H1 (cell line): Measurements from ENCODE around the gene PFDN5. TPM values are rescaled to one million over a fixed set of nuclear protein-coding genes. Genes with fewer than 3 reads are reported as not detected.

Experiments
- CTCF ChIA-PET: fragments of 300-600 bp; sonication (Branson Sonifier 250); formaldehyde crosslinking; loops from one replicate; lab custom pipeline; 2021; ENCODE audit not compliant: partially characterized antibody; lab: Charles Lee
- POLR2A ChIA-PET: fragments of 300-600 bp; sonication (Branson Sonifier 250); formaldehyde crosslinking; loops from one replicate; lab custom pipeline; 2021; ENCODE audit warnings: inconsistent platforms; ENCODE audit not compliant: partially characterized antibody; lab: Charles Lee
- DNase-seq, 2 experiments: peaks; one replicate each; pipeline versions ENCODE4 v3.0.0 to v3.0.0-alpha.2; 2010 to 2022; ENCODE audit warnings: low spot score in 2 of 2, low read depth in 1 of 2, mixed read lengths in 1 of 2
- FAIRE-seq: peaks from 2 replicates; lab custom pipeline; 2011; peaks lifted over from hg19 to GRCh38; lab: Jason Lieb, UNC
- H2AFZ ChIP-seq: 2 replicates; pipeline ENCODE4 v1.8.1; 2012; ENCODE audit warnings: low read length, inconsistent platforms
- H2AK5ac ChIP-seq: 2 replicates; pipeline ENCODE4 v1.6.1; 2013; ENCODE audit warnings: low read depth, low read length
- H2BK120ac ChIP-seq: replicated peaks from 2 replicates; pipeline ENCODE3; 2013; ENCODE audit warnings: low read depth, low read length, inconsistent platforms
- H2BK12ac ChIP-seq: 2 replicates; pipeline ENCODE4 v1.6.1; 2013; ENCODE audit warnings: low read depth, low read length
- H2BK15ac ChIP-seq: 2 replicates; pipeline ENCODE4 v1.6.1; 2013; ENCODE audit warnings: low read length
- H2BK20ac ChIP-seq: 2 replicates; pipeline ENCODE4 v1.6.1; 2013; ENCODE audit warnings: low read length
- H2BK5ac ChIP-seq: 2 replicates; pipeline ENCODE4 v1.6.1; 2013; ENCODE audit warnings: low read depth, low read length
- H3K14ac ChIP-seq: 2 replicates; pipeline ENCODE4 v1.6.1; 2013; ENCODE audit warnings: inconsistent platforms; ENCODE audit not compliant: insufficient read length
- H3K18ac ChIP-seq: 2 replicates; pipeline ENCODE4 v1.6.1; 2013; ENCODE audit warnings: low read length; ENCODE audit errors: extremely low read depth
- H3K23ac ChIP-seq: 2 replicates; pipeline ENCODE4 v1.6.1; 2013; ENCODE audit warnings: inconsistent platforms; ENCODE audit not compliant: insufficient read length
- H3K23me2 ChIP-seq: 2 replicates; pipeline ENCODE4 v1.6.1; 2013; ENCODE audit warnings: low read depth, low read length
- H3K27ac ChIP-seq: 2 replicates; pipeline ENCODE4 v1.6.1; 2011; ENCODE audit warnings: low read depth, low read length, inconsistent platforms
- H3K27me3 ChIP-seq, 4 experiments: replicated peaks in 1 of 4; 1 replicate in 1 of 4; 2 replicates in 3 of 4; pipeline versions ENCODE4 v1.6.1 to v1.8.1; 2011 to 2013; ENCODE audit warnings: low read length in 3 of 4, mild to moderate bottlenecking in 3 of 4, inconsistent platforms in 2 of 4, mixed read lengths in 2 of 4, moderate library complexity in 1 of 4; ENCODE audit not compliant: control insufficient read depth in 3 of 4, insufficient read depth in 3 of 4; ENCODE audit errors: extremely low read depth in 1 of 4
- H3K36me3 ChIP-seq, 4 experiments: 2 replicates each; pipeline versions ENCODE4 v1.6.1 to v1.8.1; 2011 to 2013; ENCODE audit warnings: mild to moderate bottlenecking in 4 of 4, low read length in 3 of 4, moderate library complexity in 2 of 4, control low read depth in 1 of 4, inconsistent platforms in 1 of 4; ENCODE audit not compliant: insufficient read depth in 4 of 4, control insufficient read depth in 2 of 4
- H3K4ac ChIP-seq: replicated peaks from 2 replicates; pipeline ENCODE3; 2013; ENCODE audit warnings: low read length, low read depth, mixed read lengths, inconsistent platforms; ENCODE audit not compliant: insufficient read length
- H3K4me1 ChIP-seq, 4 experiments: replicated peaks in 1 of 4; 1 replicate in 1 of 4; 2 replicates in 3 of 4; pipeline versions ENCODE4 v1.6.1 to v1.8.1; 2011 to 2013; ENCODE audit warnings: low read length in 3 of 4, inconsistent platforms in 2 of 4, mixed read lengths in 1 of 4; ENCODE audit not compliant: insufficient read depth in 4 of 4, control insufficient read depth in 3 of 4
- H3K4me2 ChIP-seq, 2 experiments: 2 replicates each; pipeline versions ENCODE4 v1.6.1 to v1.8.1; 2011 to 2013; ENCODE audit warnings: low read depth in 2 of 2, low read length in 2 of 2, control low read depth in 1 of 2, inconsistent platforms in 1 of 2, mild to moderate bottlenecking in 1 of 2; ENCODE audit not compliant: insufficient read depth in 1 of 2
- H3K4me3 ChIP-seq, 4 experiments: fragments of 200-600, 300-600 bp in 1 of 4; sonication (generic), shearing (Covaris generic), sonication (Bioruptor Twin) in 1 of 4; 2 replicates each; pipeline versions ENCODE4 v1.5.1 to v1.8.1; 2011 to 2016; ENCODE audit warnings: low read length in 4 of 4, low read depth in 3 of 4, control low read depth in 2 of 4, inconsistent platforms in 2 of 4, mild to moderate bottlenecking in 2 of 4, mixed read lengths in 1 of 4, moderate library complexity in 1 of 4; ENCODE audit not compliant: insufficient read depth in 2 of 4; ENCODE audit errors: extremely low read depth in 1 of 4
- H3K56ac ChIP-seq: replicated peaks from 2 replicates; pipeline ENCODE3; 2013; ENCODE audit warnings: low read depth, mild to moderate bottlenecking, mixed read lengths, low read length, inconsistent platforms; ENCODE audit not compliant: insufficient read length
- H3K79me1 ChIP-seq: 2 replicates; pipeline ENCODE4 v1.6.1; 2013; ENCODE audit warnings: low read depth, low read length, control low read depth
- H3K79me2 ChIP-seq, 2 experiments: 2 replicates each; pipeline versions ENCODE4 v1.6.1 to v1.8.1; 2012 to 2013; ENCODE audit warnings: low read length in 2 of 2, mild to moderate bottlenecking in 2 of 2, inconsistent platforms in 1 of 2; ENCODE audit not compliant: insufficient read depth in 2 of 2, control insufficient read depth in 1 of 2
- H3K9ac ChIP-seq, 4 experiments: replicated peaks in 1 of 4; 1 replicate in 1 of 4; 2 replicates in 3 of 4; pipeline versions ENCODE4 v1.6.1 to v1.8.1; 2011 to 2013; ENCODE audit warnings: low read depth in 3 of 4, low read length in 3 of 4, control low read depth in 2 of 4, mild to moderate bottlenecking in 2 of 4, moderate library complexity in 2 of 4, inconsistent platforms in 1 of 4; ENCODE audit errors: extremely low read depth in 1 of 4
- H3K9me3 ChIP-seq, 2 experiments: 2 replicates each; pipeline versions ENCODE4 v1.6.1 to v1.8.1; 2012 to 2013; ENCODE audit warnings: mild to moderate bottlenecking in 2 of 2, moderate library complexity in 2 of 2, control low read depth in 1 of 2, inconsistent platforms in 1 of 2, low read depth in 1 of 2, low read length in 1 of 2, mixed read lengths in 1 of 2; ENCODE audit not compliant: insufficient read depth in 2 of 2
- H4K20me1 ChIP-seq, 2 experiments: replicated peaks in 1 of 2; 2 replicates each; pipeline versions ENCODE3 to v1.8.1; 2011 to 2013; ENCODE audit warnings: inconsistent platforms in 2 of 2, low read length in 2 of 2, mild to moderate bottlenecking in 1 of 2; ENCODE audit not compliant: insufficient read depth in 2 of 2, control insufficient read depth in 1 of 2
- H4K5ac ChIP-seq: 2 replicates; pipeline ENCODE4 v1.6.1; 2013; ENCODE audit warnings: low read length, low read depth, mixed read lengths, inconsistent platforms; ENCODE audit not compliant: insufficient read length
- H4K8ac ChIP-seq: 2 replicates; pipeline ENCODE4 v1.8.0; 2013; ENCODE audit warnings: mild to moderate bottlenecking, moderate library complexity, low read length, inconsistent platforms; ENCODE audit not compliant: insufficient read depth; ENCODE audit errors: extremely low read depth
- H4K91ac ChIP-seq: replicated peaks from 2 replicates; pipeline ENCODE3; 2013; ENCODE audit warnings: low read length, mixed read lengths, inconsistent platforms; ENCODE audit not compliant: insufficient read length
- BACH1 ChIP-seq: IDR thresholded peaks from 2 replicates; pipeline ENCODE4 v1.6.1; 2012; ENCODE audit warnings: low read length, improper control_type of control experiment
- BCL11A ChIP-seq, 2 experiments: IDR thresholded peaks; one replicate each; pipeline ENCODE4 v1.6.1; 2011; ENCODE audit warnings: low read depth in 2 of 2, low read length in 2 of 2, mild to moderate bottlenecking in 2 of 2
- CBX5 ChIP-seq: fragments of 300-800, 300-1000 bp; sonication (generic); IDR thresholded peaks from 2 replicates; pipeline ENCODE4 v1.7.1; 2016; ENCODE audit warnings: antibody characterized with exemption, low read length, low read depth
- CEBPB ChIP-seq: IDR thresholded peaks from 2 replicates; pipeline ENCODE4 v1.6.1; 2012; ENCODE audit warnings: low read depth, low read length
- CREB1 ChIP-seq: IDR thresholded peaks from 2 replicates; pipeline ENCODE4 v1.6.1; 2012; ENCODE audit warnings: inconsistent platforms
- CTBP2 ChIP-seq: IDR thresholded peaks from 2 replicates; pipeline ENCODE4 v1.7.0; 2011; ENCODE audit warnings: borderline replicate concordance, mild to moderate bottlenecking, moderate library complexity, mixed read lengths, low read length; ENCODE audit not compliant: insufficient read depth, insufficient read length
- EGR1 ChIP-seq: IDR thresholded peaks from 2 replicates; pipeline ENCODE4 v1.6.1; 2011; ENCODE audit warnings: low read depth, low read length, borderline replicate concordance
- FOSL1 ChIP-seq: IDR thresholded peaks from 2 replicates; pipeline ENCODE4 v1.6.1; 2011; ENCODE audit warnings: mild to moderate bottlenecking, low read depth, low read length, moderate library complexity; ENCODE audit not compliant: insufficient read depth
- HDAC2 ChIP-seq, 2 experiments: fragments of 300-600 bp in 1 of 2; sonication (generic) in 1 of 2; IDR thresholded peaks; 2 replicates each; pipeline ENCODE4 v1.6.1; 2011 to 2012; ENCODE audit warnings: low read depth in 2 of 2, low read length in 2 of 2, mild to moderate bottlenecking in 2 of 2, moderate library complexity in 2 of 2, borderline replicate concordance in 1 of 2, inconsistent platforms in 1 of 2
- MAFK ChIP-seq: IDR thresholded peaks from 2 replicates; pipeline ENCODE4 v1.6.1; 2012; ENCODE audit warnings: low read depth, mild to moderate bottlenecking, improper control_type of control experiment, low read length
- NRF1 ChIP-seq: IDR thresholded peaks from 2 replicates; pipeline ENCODE4 v1.6.1; 2011; ENCODE audit warnings: mild to moderate bottlenecking, low read depth, low read length, improper control_type of control experiment
- SP2 ChIP-seq: IDR thresholded peaks from 2 replicates; pipeline ENCODE4 v1.6.1; 2012; ENCODE audit warnings: mild to moderate bottlenecking, low read length, inconsistent platforms
- WGBS, 2 experiments: shearing (Covaris generic) in 1 of 2; methylation state at CpG; one replicate each; pipeline versions ENCODE4 v1.1.6 to v1.1.7; 2013 to 2015; ENCODE audit warnings: low lambda C conversion rate in 2 of 2, mixed read lengths in 2 of 2, inconsistent platforms in 1 of 2, low coverage in 1 of 2, missing lambda C conversion rate in 1 of 2; ENCODE audit not compliant: insufficient replicate concordance in 2 of 2, insufficient coverage in 1 of 2, insufficient read length in 1 of 2; ENCODE audit errors: extremely low coverage in 1 of 2, missing lambda C conversion rate in 1 of 2; 5-methylcytosine and 5-hydroxymethylcytosine counted together
- polyA plus RNA-seq, 7 experiments: library from polyadenylated mRNA; depleted of rRNA in 3 of 7; stranded (reverse) in 5 of 7; unstranded in 2 of 7; fragments of >200 nt in 5 of 7; fragments of 200-250 nt in 2 of 7; gene quantifications; 1 replicate in 5 of 7; 2 replicates in 1 of 7; 4 replicates in 1 of 7; pipeline versions ENCODE4 v1.2.1 to v1.2.3, GENCODE V29; 2011 to 2013; ENCODE audit warnings: missing spikeins in 2 of 7, mixed read lengths in 2 of 7
- total RNA-seq: library from RNA; stranded (reverse); fragmentation: NEBNext Ultra II Directional; extraction: Animal tissue kit (Norgen Biotek cat#: 25700); gene quantifications from 2 replicates; pipeline ENCODE4 v1.2.1, GENCODE V29; 2021

The PFDN5 gene
- total and polyA plus RNA-seq, 2 of the 8 experiments (the other 6 are each of a cell fraction or from before 2014, with no cell fraction given), result 290 to 630 TPM

DNA sequence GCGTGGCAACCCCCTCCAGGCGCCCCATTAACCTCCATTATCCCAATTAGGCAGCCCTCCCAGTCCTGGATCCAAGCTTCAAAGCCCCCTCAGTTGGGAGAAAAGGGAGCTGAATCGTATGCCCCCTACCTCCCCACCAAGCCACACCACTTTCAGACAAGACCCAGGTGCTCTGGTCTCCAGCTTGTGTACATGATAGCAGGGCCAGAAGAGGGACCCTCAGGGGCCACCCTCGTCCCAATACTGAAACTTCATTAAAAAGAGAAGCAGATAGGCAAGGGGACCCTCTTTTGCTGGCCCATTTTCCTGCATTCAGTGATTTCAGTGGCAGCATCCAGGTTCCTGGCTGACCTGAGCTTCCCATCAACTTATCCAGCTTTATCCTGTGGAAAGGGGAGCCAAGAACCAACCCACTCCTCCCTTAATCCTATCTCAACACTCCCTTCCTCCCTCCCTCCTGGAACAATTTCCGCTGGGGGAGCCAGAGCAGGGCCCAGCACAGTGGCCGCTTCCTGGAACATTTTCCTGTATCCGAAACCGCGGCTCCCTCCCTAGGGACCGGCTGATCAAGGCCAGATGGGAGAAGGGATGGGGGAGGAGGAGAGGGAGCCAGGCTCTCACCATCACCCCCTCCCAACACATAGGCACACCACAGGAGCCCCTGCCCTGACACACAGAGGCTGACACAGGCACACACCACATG, 50.3 kb downstream of the PFDN5 start:
- 25% methylated on average over 10 of the region's 10 CpGs; no CpG with 5 or more reads in 1 of the 2 experiments for WGBS, 2 experiments
- no peak overlapping the region for H2BK5ac ChIP-seq
- ChIA-PET POLR2A (interaction anchor here (0.6 to 3.6 kb wide), 22 partner anchors 9 to 165 kb away, joined by 3 to 19 read pairs (median 6); partner anchors contain the start of genes AAAS, PFDN5, PRR13 and SP1), CTCF (interaction anchor here (0.8 to 21.3 kb wide), 20 partner anchors 11 to 290 kb away, joined by 3 to 381 read pairs (median 4); partner anchors contain the start of genes AAAS, AMHR2, PFDN5 and SP1)
- H3K79me1 ChIP-seq, result no peaks in the 10 kb centered on the region
- peaks cover 3% of the 10 kb centered on the region; the same call in 1 of the 2 replicates for H3K23me2 ChIP-seq
- peak overlapping the region; percentile 37 to 80 (median 72); a peak in 7 of 8 replicates for H3K4me3 ChIP-seq
- no peaks in the 10 kb centered on the region for H4K20me1 ChIP-seq
- no peak overlapping the region for H3K4ac ChIP-seq
- H4K91ac ChIP-seq, result peak overlapping the region; percentile 5
- no peak overlapping the region for H2AK5ac ChIP-seq
- peak overlapping the region; percentile 15; the same call in 1 of the 2 replicates for H2AFZ ChIP-seq
- FAIRE-seq (no peak), DNase-seq (peak in 1 of 2 experiments; percentile 52)
- H3K27ac ChIP-seq, result no peak overlapping the region
- no peaks in the 10 kb centered on the region for H3K9me3 ChIP-seq
- H2BK20ac ChIP-seq, result peak overlapping the region; percentile 87; the same call in 1 of the 2 replicates
- H3K9ac ChIP-seq, result 0 out of 7 replicates have a peak overlapping the region, but pooled peaks of 1 of the 4 experiments have one; percentile 7
- no peak overlapping the region for H2BK15ac ChIP-seq
- H3K36me3 ChIP-seq, result no peaks in the 10 kb centered on the region
- H3K23ac ChIP-seq, result no peak overlapping the region
- no peak overlapping the region for H3K56ac ChIP-seq
- H3K4me2 ChIP-seq, result peak overlapping the region; percentile 34 to 96
- H2BK12ac ChIP-seq, result peak overlapping the region; percentile 75; the same call in 1 of the 2 replicates
- H3K14ac ChIP-seq, result no peak overlapping the region
- H2BK120ac ChIP-seq, result no peak overlapping the region
- H3K18ac ChIP-seq, result peak overlapping the region; percentile 79
- no peak overlapping the region for H4K5ac ChIP-seq
- peaks cover 0 to 15% (median 8%) of the 10 kb centered on the region in 4 experiments; a peak in 5 of 7 replicates for H3K4me1 ChIP-seq
- no peaks in the 10 kb centered on the region for H3K79me2 ChIP-seq
- no peak overlapping the region; the same call in 1 of the 2 replicates for H4K8ac ChIP-seq
- peaks cover 3 to 13% (median 8%) of the 10 kb centered on the region in 4 experiments; a peak in 4 of 7 replicates for H3K27me3 ChIP-seq
- no peak for TF ChIP-seq CBX5
- no peak for TF ChIP-seq CREB1
- TF ChIP-seq MAFK, result no peak
- no peak for TF ChIP-seq BACH1
- no peak for TF ChIP-seq FOSL1
- TF ChIP-seq BCL11A (IDR thresholded peaks at IDR 0.05; ENCODE audit: low read depth in 2 of 2, low read length in 2 of 2), result no peak
- no peak for TF ChIP-seq CEBPB
- no peak for TF ChIP-seq EGR1
- no peak for TF ChIP-seq CTBP2
- TF ChIP-seq SP2, result no peak
- no peak for TF ChIP-seq HDAC2 (IDR thresholded peaks at IDR 0.05; ENCODE audit: borderline replicate concordance in 1 of 2, low read depth in 2 of 2, low read length in 2 of 2)
- TF ChIP-seq NRF1, result no peak
